Sigmoid colon (tissue), 7 donors: ENCODE data around the gene CHURC1. TPM values are rescaled to one million over a fixed set of nuclear protein-coding genes. Genes with fewer than 3 reads are reported as not detected.

Source experiments
- DNase-seq: peaks from one replicate; pipeline ENCODE4 v3.0.0-alpha.2; 2019
- H3K27ac ChIP-seq, 4 donors: fragments of 200-600 bp; sonication (generic); one replicate each; pipeline ENCODE4 v1.5.1; 2016 to 2019; ENCODE audit warnings: mild to moderate bottlenecking in 1 of 4
- H3K27me3 ChIP-seq, 3 donors: fragments of 200-600 bp; sonication (generic); one replicate each; pipeline ENCODE4 v1.5.1; 2019; ENCODE audit warnings: mild to moderate bottlenecking in 1 of 3
- H3K36me3 ChIP-seq, 4 donors: fragments of 200-600 bp; sonication (generic); one replicate each; pipeline ENCODE4 v1.5.1; 2016 to 2019
- H3K4me1 ChIP-seq, 4 donors: fragments of 200-600 bp; sonication (generic); one replicate each; pipeline ENCODE4 v1.5.1; 2017 to 2019
- H3K4me3 ChIP-seq, 4 donors: fragments of 200-600 bp; sonication (generic); one replicate each; pipeline ENCODE4 v1.5.1; 2017 to 2019; ENCODE audit warnings: mild to moderate bottlenecking in 2 of 4, moderate library complexity in 1 of 4
- H3K9me3 ChIP-seq, 4 donors: fragments of 200-600 bp in 3 of 4; sonication (generic) in 3 of 4; one replicate each; pipeline versions ENCODE4 v1.5.1 to v1.6.1; 2013 to 2019
- CTCF ChIP-seq, 4 experiments: fragments of 450-650 bp in 3 of 4; fragments of 200-600 bp in 1 of 4; IDR thresholded peaks; one replicate each; pipeline ENCODE4 v1.5.1; 2016 to 2019; ENCODE audit warnings: antibody characterized with exemption in 4 of 4, mild to moderate bottlenecking in 3 of 4, moderate library complexity in 2 of 4
- EP300 ChIP-seq, 4 donors: sonication (generic); formaldehyde crosslinking; IDR thresholded peaks; one replicate each; pipeline ENCODE4 v1.6.1; 2017; ENCODE audit warnings: antibody characterized with exemption in 4 of 4
- POLR2A ChIP-seq, 2 donors: fragments of 450-650 bp; IDR thresholded peaks; one replicate each; pipeline ENCODE4 v1.6.1; 2016; ENCODE audit warnings: antibody characterized with exemption in 2 of 2, mild to moderate bottlenecking in 2 of 2, moderate library complexity in 2 of 2
- POLR2AphosphoS5 ChIP-seq, 4 donors: sonication (generic); formaldehyde crosslinking; IDR thresholded peaks; one replicate each; pipeline ENCODE4 v1.6.1; 2017; ENCODE audit warnings: antibody characterized with exemption in 4 of 4
- WGBS, 2 donors: extraction: QIAGEN DNeasy Blood & Tissue Kit; methylation state at CpG; one replicate each; pipeline ENCODE4 v1.1.7; 2013; 5-methylcytosine and 5-hydroxymethylcytosine counted together
- intact Hi-C: fragments of 100-400 bp; cut with DNase I; formaldehyde crosslinking; loops from one replicate; pipeline ENCODE4 v1.15.1; 2023
- polyA plus RNA-seq, 3 donors: library from polyadenylated mRNA; stranded (reverse); fragments of 200-250 nt; gene quantifications; one replicate each; pipeline ENCODE4 v1.2.3, GENCODE V29; 2013
- total RNA-seq, 4 donors: library from RNA; depleted of rRNA; stranded (reverse); fragments of >200 nt; gene quantifications; one replicate each; pipeline ENCODE4 v1.1.0, GENCODE V29; 2016
- donor health status: healthy with polysubstance abuse.
- donor health status: Bipolar disorder and iron deficiency.
- donor health status: healthy.

The CHURC1 gene
- total and polyA plus RNA-seq, 7 donors = 41.8 to 161 (median 110) TPM

- Histone ChIP-seq H3K27me3 (peaks cover 11 to 29% (median 21%) of the 10 kb centered on the region in 3 donors), H3K36me3 (no peaks in the 10 kb centered on the region), H3K4me1 (peaks cover 0 to 14% (median 13%) of the 10 kb centered on the region in 4 donors), H3K9me3 (no peaks in the 10 kb centered on the region), H3K27ac (no peak overlapping the region), H3K4me3 (no peak overlapping the region)
- no peak for DNase-seq
- 61 to 73% methylated on average over 4 of the region's 4 CpGs for WGBS, 2 donors
- no peak for TF ChIP-seq POLR2A (IDR thresholded peaks at IDR 0.05)
- intact Hi-C loops = no loop called here
These were observed 38.9 kb upstream of the CHURC1 start for GRCh38 chr14:64875350-64875749.

- H3K4me1 ChIP-seq = peaks cover 0 to 20% (median 18%) of the 10 kb centered on the region in 4 donors
- TF ChIP-seq EP300 (IDR thresholded peaks at IDR 0.05) (no peak), CTCF (IDR thresholded peaks at IDR 0.05) (no peak), POLR2AphosphoS5 (IDR thresholded peaks at IDR 0.05) (no peak), POLR2A (IDR thresholded peaks at IDR 0.05) (no peak)
- WGBS, 2 donors = 83 to 94% methylated on average over 4 of the region's 4 CpGs
- intact Hi-C loops = no loop called here
- no peaks in the 10 kb centered on the region for H3K36me3 ChIP-seq
- no peak overlapping the region for H3K4me3 ChIP-seq
- peaks cover 16 to 49% (median 24%) of the 10 kb centered on the region in 3 donors for H3K27me3 ChIP-seq
- DNase-seq = no peak
- no peaks in the 10 kb centered on the region for H3K9me3 ChIP-seq
- no peak overlapping the region for H3K27ac ChIP-seq
These were observed 36.4 kb upstream of the CHURC1 start for GRCh38 chr14:64877846-64878245.

DNA sequence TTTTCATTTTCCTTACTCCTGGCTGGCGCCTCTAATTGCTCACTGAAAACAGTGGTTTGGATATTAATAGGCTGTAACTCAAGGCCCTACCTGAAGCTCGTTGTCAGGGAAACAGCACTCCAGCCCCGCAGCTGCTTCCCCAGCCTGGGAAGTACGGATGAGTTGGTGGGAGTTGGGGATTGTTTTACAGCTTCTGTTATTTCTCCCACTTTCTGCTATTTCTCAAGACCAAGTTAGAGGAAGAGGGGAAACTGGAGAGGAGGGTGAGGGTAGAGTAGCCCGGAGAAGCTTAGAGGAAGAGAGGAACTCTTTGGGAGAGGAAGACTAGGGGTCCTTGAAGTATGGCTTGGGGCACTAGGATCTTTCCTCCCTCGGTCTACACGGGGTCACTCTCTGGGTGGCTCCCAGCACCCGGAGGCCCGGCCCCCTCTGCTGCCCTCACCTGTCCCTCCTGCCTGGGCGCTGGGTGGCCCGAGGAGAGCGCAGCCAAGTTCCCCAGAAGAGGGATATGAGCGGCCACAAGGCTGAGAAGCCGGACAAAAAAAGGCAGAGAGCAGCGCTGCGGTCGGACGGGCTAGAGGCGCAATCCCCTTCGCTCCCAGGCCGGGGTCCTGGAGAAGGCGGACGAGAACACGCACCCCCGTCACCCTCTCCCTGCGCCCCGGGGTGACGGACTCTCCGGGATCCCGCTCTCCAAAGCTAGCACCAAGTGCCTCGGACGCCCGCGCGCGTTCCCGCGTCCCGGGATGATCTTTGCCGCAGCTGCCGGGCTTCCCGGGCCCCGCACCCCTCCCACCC lies 35.2 kb upstream of the CHURC1 start:
- no peak overlapping the region for H3K27ac ChIP-seq
- DNase-seq = no peak
- H3K36me3 ChIP-seq = no peaks in the 10 kb centered on the region
- TF ChIP-seq EP300 (IDR thresholded peaks at IDR 0.05) (no peak), CTCF (IDR thresholded peaks at IDR 0.05) (no peak), POLR2A (IDR thresholded peaks at IDR 0.05) (no peak), POLR2AphosphoS5 (IDR thresholded peaks at IDR 0.05) (no peak)
- WGBS, 2 donors = 6 to 8% methylated on average over 43 of the region's 43 CpGs
- H3K9me3 ChIP-seq = no peaks in the 10 kb centered on the region
- peak overlapping the region in 3 of 4 donors; percentile 50 to 59 (median 57) for H3K4me3 ChIP-seq
- peaks cover 16 to 49% (median 24%) of the 10 kb centered on the region in 3 donors for H3K27me3 ChIP-seq
- intact Hi-C loops = no loop called here
- H3K4me1 ChIP-seq = peaks cover 0 to 20% (median 18%) of the 10 kb centered on the region in 4 donors

DNA sequence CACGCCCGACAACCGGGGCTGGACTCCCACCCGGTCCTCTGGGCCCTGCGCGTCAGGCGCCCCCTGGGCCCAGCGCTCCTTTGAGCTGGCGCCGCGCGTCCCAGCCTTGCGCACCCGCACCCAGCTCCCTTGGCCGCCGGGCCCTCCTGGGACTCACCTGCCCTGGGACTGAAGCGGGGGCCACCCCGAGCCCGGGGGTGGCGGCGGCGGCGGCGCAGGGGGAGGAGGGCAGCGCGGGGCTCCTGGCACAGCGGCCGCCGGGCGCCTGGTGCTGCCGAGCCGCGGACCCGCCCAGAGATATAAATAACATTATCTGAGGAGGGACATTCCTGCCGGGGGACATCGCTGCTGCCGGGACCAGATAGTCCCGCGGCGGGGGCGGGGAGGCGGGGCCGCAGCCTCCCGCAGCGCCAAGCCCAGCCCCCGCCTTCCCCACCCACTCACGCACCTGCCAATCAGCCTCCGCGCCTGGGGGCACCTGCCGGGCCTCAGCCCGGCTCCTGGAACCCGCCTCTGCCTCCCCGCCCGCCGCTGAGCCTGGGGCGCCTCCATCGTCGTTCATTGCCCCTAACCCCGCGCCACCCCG lies 34.5 kb upstream of the CHURC1 start, which contains the start of gene SPTB:
SPTB (minus strand) TSS at position 273 of the 586 bp plus-strand sequence. CDS start 56,813 bp downstream, outside the sequence.
- intact Hi-C loops = no loop called here
- Histone ChIP-seq H3K9me3 (no peaks in the 10 kb centered on the region), H3K27me3 (peaks cover 16 to 49% (median 24%) of the 10 kb centered on the region in 3 donors), H3K4me3 (peak within 1 kb of the TSS; percentile 24 to 59 (median 54)), H3K36me3 (no peaks in the 10 kb centered on the region), H3K27ac (peak within 1 kb of the TSS in 1 of 4 donors; percentile 23), H3K4me1 (peaks cover 0 to 20% (median 18%) of the 10 kb centered on the region in 4 donors)
- TF ChIP-seq EP300 (IDR thresholded peaks at IDR 0.05) (no peak), CTCF (IDR thresholded peaks at IDR 0.05) (no peak), POLR2AphosphoS5 (IDR thresholded peaks at IDR 0.05) (no peak), POLR2A (IDR thresholded peaks at IDR 0.05) (no peak)
- WGBS, 2 donors = 1% methylated on average over 61 of the region's 61 CpGs
- no peak for DNase-seq
